GM18870 (cell line): ENCODE results near the gene COL18A1.
"Not testable (repeated sequence)": the region's sequence is repeated elsewhere in the genome, so short reads cannot be mapped to it uniquely, and the experiment has no call there.

ENCODE experiments used
- ATAC-seq: cut with Tn5 transposase; IDR thresholded peaks from one replicate; pipeline ENCODE4 v1.9.1; 2021; ENCODE audit warnings: moderate library complexity; ENCODE audit not compliant: unreplicated experiment

The COL18A1 gene

DNA sequence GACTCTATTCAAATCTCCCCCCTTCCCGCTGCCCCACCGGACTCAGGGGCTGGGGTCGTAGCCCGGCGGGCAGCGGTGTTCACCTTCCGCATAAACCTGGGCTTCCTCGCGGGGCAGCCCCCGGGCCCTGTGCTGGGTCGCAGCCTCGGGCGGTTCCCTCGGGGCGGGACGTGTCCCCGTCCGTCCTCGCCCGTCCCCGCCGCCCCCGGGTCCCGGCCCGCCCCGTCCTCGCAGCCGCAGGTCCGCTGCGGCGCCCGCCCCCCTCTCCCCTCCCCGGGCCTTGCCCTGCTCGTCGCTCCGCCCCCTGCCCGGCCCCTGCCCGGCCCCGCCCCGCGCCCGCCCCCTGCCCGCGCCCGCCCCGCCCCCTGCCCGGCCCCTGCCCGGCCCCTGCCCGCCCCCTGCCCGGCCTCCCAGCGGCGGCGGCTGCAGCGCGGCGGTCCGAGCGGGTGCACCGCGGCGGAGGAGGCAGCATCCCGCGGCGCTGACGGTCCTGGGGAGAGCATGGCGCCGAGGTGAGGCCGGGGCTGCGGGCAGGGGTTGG, at the start of gene COL18A1:
Gene COL18A1 (plus strand): TSS at position 436 of the 541 bp plus-strand sequence. CDS start 66 bp downstream, at position 502.
- ATAC-seq, result no peak

DNA sequence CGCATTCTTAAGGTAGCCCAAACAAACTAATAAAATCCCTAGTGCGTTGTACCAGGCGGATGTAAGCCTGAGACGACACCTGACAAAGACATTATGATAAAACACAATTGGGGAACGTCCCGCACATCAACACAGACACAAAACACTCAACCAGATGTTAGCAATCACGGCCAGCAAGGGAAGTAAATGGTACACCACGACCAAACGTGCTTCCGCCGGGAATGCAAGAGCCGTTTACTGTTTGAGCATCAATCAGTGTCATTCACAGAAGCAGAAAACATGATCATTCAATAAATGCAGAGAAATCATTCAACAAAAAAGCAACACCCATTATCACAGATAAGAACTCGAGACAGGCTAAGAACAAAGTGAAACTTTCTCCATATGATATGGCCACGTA, 49.4 kb upstream of the COL18A1 start:
- no peak for ATAC-seq

DNA sequence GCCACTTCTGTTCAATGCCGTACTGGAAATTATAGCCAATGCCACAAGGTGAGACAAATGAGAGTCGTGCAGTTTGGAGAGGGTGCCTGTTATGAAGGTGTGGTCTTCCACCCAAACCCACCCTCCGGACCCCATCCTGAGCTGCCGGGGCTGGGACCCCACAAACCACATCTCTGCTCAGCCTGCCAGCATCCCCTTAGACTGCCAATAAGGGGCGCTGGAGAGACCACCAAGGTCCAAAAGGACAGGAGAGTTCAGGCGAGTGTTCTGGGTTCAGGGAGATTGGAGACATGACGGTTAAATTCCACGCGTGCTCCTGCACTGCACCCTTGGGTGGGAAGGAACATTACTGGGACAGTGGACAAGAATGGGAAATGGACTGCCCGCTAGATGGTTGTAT, 48.7 kb upstream of the COL18A1 start:
- ATAC-seq, result no peak

DNA sequence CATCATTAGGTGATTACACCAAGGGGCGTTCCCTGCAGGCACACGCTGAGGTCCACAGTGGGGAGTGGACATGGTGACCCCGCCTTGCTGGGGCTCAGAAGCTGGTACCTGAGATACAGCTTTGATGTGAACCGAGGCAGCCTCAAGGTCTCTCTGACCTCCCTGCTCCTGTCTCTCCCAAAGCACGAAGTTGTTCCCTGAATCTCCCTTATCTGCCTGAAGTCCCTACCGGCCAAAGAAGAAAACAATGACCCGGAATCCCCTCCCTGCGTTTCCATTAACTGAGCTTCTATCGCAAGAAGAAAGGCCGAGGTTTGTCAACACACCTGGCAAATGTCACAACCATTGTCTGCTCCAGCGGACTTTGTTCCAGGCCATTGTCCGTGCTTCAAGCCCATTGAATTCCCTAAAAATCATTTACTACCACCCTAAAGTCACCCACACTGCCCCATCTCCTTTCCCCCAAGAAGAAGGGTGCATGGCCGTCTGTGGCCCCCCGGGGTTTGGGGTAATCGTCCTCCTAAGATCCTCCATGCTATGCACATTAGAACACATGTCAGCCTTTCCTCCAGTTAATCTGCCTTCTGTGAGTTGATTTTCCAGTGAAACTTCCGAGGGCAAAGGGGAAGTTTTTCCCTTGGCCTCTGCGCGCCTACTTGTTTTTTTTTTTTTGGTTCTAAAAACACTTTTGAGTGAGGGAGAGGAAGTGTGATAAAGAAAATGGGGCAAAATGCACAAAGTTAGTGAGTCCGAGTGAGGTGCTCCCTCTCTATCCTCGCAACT, 48.1 kb upstream of the COL18A1 start:
- ATAC-seq, result no peak

DNA sequence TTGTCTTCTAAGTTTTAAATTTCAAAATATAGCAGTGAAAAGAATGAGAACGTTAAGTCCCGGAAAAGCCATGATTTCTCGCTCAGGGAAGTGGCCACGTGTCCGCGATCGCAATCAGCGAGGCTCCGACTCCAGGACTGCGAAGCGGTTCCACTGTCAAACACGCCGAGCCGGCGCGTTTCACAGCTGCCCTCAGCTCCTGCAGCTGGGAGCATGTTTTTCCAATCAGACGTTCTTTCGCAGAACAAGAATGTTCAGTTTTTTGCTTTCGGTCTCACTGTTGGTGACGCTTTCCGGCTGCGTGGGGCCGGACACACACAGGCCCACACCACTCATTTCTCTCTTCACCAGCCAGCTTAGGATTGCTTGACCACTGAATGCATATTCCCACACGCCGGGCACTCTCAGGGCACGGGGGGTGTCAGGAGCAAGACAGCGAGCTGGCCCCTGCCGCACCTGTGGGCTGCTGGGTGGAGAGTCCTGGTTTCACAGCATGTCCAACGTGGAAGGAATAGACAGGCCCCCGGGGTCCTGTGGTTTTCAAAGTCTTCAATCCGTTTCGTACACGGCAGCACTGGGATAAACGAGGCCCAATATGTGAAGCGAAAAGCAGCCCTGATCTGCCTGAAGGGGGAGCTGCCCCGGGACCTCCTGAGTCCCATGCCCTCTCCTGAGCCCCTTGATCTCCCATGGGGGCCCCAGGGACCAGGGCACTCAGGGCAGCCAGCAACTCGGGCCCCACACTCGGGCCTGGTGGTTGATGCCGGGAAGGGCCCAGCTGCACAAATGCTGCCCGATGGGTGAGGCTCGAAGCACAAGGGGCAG, 47.3 kb upstream of the COL18A1 start:
- no peak for ATAC-seq

DNA sequence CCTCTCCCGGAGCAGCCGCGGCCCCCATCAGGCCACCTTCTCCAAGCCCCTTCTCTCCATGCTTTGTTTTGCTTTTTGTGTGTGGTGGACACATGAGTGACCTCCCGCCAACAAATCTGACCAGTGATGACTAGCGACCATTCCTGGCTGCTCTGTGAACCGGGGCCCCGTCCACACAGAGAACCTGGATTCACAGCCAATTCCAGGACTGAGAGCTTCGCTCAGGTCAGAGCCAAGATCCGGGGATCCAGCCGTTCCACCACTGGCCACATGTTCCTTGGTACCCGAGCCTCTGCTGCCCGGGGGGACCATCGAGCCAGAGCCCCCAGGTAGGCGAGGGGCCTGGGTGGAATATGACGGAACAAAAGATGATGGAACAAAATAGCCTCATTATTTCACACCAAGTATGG, 46.7 kb upstream of the COL18A1 start:
- ATAC-seq, result no peak

DNA sequence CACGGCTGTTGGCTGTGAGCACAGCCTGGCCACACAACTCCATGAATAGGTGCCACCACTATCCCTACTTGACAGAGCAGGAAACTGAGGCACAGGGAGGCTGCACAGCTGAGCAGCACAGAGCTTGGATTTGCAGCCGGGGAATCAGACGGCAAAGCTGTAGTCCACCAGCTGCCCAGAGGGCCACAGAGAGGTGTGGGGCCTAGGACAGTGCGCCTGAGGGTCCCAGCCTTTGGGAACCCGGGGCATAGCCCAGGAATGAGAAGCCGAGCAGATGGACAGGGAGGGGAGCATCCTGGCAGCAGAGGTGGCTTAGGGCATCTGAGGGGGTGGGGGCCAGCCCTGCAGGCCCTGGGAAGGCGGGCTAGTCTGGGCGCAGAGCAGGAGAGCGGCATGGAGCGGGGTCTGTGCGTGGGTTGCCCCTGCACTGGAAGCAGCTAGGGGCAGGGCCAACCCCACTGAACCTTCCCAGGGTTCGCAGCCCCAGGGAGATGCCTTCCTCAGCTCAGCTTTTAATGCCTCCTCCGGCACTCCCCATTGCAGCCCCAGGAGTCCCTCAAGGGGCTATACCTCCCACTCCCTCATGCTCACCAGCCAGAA, 46.2 kb upstream of the COL18A1 start:
- no peak for ATAC-seq

DNA sequence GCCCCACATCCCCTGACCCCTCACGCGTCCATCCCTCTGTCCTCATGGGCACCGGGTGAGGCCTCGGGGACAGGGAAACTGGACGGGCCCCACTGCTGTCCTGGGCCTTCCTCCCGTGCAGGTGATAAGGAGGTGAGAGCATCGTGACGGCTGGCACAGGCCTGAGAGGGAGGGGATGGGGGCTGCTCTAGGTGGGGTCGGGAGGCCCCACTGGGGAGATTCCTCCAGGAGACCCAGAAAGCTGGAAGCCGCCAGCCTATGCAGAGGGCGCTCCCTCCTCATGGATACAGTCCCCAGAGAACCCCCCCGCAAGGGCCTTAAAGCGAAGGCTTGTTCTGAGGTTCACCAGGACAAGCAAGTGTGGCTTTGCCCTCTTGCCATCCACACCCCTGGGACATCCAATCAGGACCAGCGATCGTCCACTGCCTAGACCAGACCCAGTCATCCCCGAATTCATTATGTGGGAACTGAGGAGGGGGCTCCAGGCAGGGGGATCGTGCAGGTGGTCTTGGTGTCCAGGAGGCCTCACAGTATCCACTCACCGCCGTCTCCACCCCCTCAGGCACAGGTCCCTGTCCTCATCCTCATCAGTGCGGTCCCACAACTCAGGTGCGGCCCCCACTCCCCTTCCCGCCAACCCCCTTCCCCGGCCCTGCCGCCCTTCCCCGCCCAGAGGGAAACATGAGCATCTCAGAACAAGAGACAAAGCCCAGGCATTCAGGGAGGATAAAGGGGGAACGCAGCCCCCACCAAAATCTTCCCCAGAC, 45.3 kb upstream of the COL18A1 start:
- no peak for ATAC-seq

DNA sequence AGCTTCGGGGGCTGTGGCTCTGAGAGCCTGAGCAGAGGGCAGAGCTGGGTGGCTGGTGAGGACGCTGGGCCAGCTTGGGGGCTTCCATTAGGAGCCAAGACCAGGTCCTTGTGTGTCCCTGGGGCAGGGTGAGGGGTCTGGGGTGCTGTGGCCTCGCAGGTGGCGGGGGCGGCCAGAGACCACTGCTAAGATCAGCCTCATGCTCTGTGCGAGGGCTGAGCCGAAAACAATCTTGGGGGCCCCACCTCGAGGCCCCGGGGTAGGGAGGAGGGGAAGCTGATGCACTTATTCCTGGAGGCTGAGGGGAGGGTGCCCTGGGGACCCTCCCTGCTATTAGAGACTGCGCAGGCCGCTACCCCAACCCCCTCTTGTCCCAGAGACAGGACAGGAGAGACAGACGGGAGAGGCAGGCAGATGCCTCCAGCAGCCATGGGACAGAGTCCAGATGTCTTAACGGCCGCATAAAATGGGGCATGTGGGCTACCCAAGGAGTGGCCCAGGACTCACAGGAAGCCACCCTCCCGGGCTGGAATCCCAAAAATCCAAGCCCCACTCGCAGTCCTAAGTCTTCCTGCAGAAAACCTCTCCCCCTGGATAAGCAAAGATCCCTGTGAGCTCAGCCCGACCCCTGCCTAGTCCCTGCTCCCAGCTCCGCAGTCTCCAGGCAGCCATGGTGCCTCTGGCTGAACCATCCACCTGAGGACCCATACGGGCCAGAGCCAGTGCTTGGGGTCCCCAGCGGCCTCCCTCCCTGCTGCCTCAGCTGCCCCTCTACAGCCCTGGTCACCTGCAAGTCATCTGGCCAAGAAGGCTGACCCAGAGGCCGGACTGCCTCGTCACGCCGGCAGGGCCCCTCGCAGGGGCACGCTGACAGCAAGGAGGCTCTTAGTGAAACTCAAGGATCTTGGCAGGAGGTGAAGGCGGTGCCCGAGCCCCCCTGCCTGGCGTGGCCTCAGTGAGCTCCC, 43.6 kb upstream of the COL18A1 start:
- ATAC-seq, result no peak

DNA sequence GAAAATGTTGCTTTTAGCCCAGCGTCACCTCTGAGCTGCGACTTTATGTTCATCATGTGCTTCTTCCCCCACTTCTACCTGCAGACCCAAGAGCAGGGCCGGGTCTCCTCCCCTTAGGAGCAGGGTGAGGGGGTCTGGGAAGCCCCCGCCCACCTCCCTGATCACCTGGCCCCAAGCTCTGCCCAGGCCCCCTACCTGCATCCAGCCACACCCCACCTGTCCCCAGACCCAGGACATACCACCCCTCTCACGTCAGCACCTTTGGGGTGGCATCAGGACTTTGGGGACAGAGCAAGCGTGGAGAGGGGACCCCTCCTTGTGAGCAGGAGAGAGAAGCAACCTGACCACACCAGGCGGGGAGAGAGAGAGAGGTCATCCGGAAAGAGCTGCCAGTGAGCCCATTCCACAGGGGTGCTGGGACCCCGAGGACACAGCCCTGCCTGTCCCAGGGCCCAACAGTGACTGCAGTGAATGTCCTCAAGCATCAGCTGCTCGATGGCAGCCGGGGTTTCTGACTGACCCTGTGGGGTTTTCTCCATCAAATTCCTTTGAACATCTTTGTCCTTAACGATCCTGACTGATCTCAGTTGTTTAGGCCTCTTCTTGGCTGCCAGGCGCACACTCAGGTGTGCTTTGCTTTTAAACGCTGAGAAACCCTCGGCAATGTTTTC, 42.8 kb upstream of the COL18A1 start:
- ATAC-seq, result no peak

DNA sequence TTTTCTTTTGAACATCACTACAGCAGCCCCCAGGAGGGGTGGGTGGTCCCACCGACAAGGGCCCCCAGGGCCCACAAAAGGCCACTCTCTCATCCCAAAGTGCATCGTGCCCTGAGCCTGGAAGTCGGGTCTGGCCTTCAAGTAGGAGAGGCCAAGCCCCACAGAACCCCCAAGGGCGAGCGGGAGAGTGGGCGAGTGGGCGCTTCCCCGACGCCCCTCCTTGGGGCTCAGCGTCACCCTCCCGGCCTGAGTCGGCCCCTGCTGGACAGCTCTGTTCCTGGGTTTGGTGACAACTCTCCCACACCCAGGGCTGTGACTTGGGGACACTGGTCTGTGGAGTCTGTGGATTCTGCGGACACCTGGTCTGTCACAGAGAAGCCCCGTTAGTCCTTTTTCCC, 42.2 kb upstream of the COL18A1 start:
- ATAC-seq, result no peak

DNA sequence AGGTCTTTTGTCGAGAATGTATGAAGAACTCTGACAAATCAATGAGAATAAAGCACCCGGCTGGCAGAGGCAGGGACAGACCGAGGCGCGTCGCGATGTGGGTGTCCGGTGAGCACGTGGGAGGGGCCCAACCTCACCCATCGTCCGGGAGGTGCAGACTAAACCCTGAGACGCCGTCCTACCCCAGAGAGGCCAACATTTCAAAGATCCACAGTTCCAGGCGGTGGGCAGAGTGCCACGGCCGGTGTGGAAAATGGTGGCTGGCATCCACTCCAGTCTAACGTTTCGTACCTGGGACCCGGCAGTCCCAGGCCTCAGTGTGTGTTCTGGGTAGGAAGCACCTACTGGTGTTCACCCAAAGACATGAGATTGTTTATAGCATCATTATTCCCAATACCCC, 41.7 kb upstream of the COL18A1 start:
- ATAC-seq, result not testable (repeated sequence)

DNA sequence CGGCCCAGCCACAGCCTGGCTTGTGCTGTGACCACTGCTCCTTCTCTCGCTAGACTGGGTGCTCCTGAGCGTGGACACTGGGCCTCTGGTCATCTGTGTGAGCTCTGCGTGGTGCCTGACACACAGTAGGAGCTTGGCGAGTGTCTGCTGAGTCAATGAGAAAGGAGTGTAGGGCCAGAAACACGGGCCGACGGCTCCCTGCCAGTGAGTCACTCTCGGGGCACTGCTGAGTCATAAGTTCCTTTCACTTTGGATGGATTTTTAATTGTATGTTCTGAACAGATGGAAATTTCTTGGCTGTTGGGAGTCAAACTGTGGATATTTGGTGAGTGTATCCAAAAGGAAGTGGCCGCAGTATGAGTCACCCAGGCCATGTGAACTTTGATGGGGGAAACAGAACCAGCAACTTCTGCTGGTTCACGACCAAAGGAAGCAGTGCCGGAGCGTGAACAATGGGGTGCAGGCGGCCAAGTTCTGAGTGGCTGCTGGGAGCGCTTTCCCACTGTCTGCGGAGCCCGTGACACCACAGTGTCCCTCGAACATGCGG, 41.0 kb upstream of the COL18A1 start:
- no peak for ATAC-seq

DNA sequence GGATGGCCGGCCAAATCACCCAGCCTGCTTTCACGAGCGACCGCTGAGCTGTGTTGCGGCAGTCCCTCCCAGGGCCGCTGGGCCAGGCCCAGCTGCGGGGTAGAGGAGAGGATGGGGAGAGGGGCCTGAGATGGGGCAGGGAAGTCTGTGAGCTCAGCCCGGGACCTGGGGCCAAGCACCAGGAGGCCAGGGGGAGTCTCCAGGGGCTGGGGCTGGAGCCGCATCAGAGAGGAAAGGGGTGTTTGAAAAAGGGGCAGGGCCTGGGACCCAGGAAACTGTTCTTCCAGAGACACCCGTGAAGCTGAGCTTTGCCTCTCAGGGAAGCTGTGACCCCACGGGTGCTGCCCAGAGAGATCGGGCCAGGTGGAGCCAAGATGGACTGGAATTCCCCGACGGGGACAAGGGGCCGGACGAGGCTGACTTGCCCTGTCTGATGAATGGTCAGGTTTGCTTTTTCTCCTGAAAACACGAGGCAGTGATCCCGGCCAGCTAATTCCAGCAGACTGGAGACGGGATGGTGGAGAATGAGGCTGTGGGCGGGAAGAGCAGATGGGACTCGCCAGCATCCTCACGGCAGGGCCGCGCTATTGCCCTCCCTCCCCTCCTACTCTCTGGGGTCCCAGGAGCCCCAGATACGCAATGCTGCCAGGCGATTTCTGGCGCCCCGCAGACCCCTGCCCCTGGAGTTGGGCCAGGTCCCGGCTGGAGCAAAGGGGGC, 40.3 kb upstream of the COL18A1 start:
- ATAC-seq, result no peak

DNA sequence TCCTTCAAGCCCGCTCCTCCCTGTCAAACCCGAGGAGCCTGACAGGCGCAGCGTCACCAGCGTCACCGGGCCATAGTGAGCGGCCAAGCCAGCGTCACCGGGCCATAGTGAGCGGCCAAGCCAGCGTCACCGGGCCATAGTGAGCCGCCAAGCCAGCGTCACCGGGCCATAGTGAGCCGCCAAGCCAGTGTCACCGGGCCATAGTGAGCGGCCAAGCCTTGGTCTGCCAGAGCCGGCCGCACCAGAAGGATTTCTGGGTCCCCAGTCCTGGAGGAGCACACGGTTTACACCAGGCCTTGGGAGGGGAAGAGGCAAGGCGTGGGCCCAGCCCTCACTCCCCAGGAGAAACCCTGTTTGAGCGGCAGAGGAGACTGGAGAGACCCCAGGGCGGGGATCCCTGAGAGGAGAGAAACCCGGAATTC, 39.8 kb upstream of the COL18A1 start:
- ATAC-seq, result no peak

DNA sequence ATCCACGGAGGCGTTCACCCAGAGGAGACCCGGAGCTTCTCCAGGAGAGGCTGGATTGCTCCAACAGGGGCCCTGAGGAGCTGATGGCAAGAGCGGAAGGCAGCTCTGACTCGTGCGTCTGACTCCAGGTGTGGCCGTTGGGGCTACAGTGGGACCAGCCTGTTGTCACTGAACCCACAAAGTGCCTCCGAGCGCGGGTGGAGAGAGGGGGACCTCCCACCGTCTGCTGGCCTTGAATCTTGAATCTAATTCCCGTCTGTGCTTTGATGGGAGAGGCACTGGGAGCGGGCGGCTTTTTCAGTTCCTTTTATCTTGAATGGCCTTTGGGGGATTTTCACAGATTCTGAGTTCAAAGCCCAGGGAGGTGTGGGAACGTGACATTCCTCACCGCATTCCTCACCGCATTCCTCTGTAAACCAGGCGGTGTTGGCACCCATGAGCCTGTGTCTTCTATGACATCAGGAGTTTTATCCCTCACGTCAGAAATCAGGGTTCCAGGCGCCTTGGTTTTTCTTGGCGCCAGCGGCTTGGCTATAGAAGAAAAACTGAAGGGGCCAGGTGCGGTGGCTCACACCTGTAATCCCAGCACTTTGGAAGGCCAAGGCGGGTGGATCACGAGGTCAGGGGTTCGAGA, 39.2 kb upstream of the COL18A1 start:
- ATAC-seq, result no peak

DNA sequence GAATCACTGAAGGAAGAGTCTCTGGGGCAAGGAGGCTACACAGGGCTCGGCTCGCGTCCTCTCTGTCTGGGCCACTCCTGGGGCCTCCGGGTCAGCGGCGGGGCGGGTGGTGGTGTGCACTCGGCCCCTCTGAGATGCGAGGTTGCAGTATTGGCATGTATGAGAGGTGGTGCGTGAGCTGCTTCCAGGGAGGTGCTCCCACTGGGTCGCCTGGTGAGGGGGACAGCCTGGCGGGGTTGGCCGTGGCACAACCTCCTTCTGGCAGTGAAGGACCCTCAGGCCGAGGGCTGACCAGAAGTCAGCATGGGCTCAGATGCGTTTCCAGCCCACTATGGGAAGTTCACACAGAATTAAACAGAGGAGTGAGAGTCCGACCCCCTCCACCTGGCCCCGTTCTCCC, 38.5 kb upstream of the COL18A1 start:
- no peak for ATAC-seq

DNA sequence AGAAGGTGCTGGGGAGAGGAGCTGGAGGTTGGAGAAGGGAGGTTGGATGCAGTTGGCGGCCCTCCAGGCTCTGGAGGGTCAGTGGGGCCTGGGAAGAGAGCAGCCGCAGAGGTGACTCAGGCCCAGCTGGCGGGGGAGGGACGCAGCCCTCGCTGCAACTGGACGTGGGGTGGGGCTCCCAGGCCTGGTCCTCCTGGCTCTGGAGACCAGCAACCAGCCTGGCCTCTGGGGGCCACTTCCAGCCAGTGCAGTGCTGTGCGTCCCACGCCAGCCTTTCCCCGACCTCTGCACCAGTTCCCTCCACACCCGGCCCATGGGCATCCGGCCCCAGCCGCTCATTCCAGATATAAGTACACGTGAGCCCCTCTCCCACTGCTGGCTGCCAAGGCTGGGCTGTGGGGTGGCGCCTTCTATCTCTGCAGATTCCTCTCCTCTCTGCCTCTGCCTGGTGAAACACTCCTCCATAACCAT, 38.0 kb upstream of the COL18A1 start:
- ATAC-seq, result no peak
